CMK (cell line): ENCODE measurements around the gene MRPS10.
"Not testable (repeated sequence)": the region's sequence is repeated elsewhere in the genome, so short reads cannot be mapped to it uniquely, and the experiment has no call there.

Experiments
- DNase-seq: peaks from one replicate; pipeline ENCODE4 v3.0.0-alpha.2; 2010; ENCODE audit warnings: low read depth

The MRPS10 gene

GRCh38 chr6:42237857-42238256 lies 20.2 kb upstream of the MRPS10 start:
- no peak for DNase-seq

GRCh38 chr6:42236682-42237473 lies 19.2 kb upstream of the MRPS10 start:
- no peak for DNase-seq

- no peak for DNase-seq
Measured at GRCh38 chr6:42236030-42236429, 18.4 kb upstream of the MRPS10 start.

- DNase-seq = no peak
Measured at GRCh38 chr6:42232035-42232434, 14.4 kb upstream of the MRPS10 start.

- DNase-seq = no peak
Measured at GRCh38 chr6:42230345-42231321, 13.0 kb upstream of the MRPS10 start.

DNA sequence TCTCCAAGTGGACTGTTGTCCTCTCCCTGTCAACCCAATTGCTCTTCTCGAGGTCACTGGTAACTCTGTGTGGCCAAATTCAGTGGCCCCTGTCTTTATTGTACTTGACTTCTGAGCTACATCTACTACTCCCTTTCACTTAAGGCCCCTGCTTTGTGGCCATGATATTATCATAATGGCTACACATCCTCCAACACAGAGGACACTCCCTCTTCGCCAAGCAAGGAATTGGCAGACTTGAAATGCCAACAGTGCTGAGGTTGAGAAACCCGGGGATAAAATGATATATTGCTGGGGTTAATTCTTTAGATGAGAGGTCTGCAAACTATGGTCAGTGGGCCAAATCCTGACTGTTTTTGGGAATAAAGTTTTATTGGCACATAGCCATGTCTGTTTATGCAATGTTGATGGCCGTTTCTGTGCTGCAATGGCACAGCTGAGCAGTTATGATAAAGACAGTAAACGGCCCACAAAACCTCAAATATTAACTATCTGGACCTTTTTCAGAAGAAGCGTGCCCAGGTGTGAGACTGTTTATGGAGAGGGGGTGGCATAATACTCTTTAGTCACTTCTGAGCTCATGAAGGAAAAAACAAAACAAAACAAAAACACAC lies 12.0 kb upstream of the MRPS10 start:
- DNase-seq = no peak

DNA sequence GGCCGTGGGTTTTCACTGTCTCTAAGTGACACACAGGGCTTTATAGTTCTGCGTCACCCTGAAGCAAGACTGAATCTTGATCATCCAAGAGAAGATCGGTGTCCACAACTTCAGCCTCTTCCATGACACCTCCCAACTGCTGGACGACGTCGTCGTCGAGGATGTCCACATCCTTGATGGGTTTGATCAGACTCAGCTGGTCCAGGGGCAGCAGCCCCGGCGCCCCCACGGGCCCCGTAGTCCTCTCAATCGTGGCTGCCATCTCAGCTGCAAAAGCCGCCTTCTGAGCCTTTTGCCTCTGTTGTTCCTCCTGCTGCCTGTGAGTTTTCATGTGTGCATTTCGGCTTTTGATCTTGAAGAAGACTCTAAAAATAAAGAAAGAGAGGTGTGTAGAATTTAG lies 10.6 kb upstream of the MRPS10 start:
- DNase-seq = no peak

DNA sequence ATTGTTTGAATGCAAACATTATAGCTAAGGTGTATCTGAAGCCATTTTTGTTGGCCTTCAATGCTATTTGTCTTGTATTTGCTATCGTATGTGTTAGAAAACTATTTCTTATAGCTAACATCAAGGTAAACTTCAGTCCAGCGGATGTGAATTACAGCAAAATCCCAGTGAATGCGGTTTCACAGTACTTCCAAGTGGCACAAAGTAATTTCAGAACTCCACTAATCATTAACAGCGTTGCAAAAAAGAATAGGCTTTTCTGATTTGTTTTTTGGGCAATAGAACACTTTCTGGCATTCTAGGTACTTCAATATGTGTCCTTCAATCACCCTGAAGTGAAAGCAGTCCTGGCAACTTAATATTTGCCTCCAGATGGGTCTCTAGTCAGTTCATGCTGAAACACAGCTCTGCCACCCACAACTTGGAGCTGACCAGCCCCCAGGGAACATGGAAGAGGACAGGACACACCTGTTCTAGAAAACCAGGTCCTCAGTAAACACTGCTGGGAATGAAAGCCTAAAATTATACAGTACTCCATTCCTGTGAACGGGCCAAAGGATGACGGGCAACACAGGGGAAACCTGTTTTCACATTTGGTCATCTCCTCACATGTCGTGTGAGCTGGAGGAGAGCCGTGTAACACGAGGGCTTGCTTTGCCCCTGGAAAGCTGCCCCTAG lies 9.7 kb upstream of the MRPS10 start:
- DNase-seq = no peak

DNA sequence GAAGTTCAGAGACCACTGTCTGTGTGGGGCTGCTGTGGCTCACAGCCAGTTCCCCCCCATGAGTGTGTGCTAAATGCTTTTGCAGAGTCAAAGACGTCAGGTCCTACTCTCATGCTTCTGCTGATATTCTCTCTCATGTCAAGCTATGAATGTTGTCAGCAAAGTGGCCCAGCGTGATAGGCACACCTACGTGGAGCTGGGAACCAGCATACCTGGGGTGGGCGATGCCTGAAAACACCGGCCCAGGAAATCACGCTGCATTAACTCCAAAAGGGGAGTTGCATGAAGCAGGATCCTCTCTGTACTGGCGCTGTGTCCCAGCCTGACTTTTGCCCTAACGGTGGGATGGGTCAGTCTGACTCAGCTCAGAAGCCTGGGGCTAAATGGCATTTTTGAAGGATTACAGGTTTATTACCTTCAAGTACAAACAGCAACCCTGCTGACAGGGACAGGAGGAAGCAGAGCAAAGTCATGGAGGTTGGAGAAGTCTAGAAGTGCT lies 9.0 kb upstream of the MRPS10 start:
- no peak for DNase-seq

DNA sequence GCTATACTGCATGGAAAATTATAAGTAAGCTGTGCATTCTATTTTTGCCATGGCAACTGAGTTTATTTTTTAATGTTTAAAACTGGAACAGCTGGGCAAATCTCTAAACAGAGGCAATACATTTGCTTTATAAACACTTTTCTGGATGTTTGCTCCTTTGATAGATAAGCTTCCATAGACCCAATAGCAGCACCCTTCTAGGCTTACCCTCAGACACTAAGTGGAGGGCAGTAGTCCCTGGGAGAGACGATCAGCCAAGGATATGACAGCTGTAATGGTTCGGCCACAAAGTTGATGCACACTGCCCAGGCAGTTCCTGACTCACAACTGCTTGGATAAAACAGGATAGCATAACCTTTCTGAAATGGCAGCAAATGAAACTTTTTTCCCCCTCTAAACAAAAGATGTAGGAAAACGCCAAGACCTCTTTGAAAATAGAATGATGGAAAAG lies 8.5 kb upstream of the MRPS10 start:
- DNase-seq = no peak

- no peak for DNase-seq
Measured at GRCh38 chr6:42225419-42225818, 7.8 kb upstream of the MRPS10 start.

- DNase-seq = no peak
Measured at GRCh38 chr6:42225029-42225339, 7.3 kb upstream of the MRPS10 start.

DNA sequence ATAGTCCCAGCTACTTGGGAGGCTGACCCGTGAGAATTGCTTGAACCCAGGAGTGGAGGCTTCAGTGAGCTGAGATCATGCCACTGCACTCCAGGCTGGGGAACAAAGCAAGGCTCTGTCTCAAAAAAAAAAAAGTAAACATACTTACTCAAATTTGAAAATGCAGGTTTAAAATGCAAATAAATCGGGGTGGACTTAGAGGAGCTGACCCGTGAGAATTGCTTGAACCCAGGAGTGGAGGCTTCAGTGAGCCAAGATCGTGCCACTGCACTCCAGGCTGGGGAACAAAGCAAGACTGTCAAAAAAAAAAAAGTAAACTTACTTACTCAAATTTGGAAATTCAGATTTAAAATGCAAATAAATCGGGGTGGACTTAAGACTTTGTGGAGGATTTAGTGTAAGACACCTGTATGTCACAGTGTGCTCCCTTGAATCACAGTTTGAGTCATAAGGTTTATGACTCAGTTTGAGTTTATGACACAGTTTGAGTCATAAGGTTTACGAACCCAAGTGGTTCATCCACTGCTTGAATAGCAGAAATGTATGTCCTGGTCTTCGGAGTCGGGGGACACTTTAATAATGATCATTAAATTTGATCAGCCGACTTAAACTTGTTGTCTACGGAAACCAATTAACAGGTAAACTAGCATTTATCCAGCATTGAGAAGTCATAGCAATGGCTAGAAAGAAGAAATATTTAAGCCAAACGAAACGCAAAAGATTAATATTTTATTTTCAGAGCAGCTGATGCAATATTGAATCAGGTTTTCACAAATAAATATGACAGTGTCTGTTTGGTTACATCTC lies 6.8 kb upstream of the MRPS10 start:
- DNase-seq = no peak

DNA sequence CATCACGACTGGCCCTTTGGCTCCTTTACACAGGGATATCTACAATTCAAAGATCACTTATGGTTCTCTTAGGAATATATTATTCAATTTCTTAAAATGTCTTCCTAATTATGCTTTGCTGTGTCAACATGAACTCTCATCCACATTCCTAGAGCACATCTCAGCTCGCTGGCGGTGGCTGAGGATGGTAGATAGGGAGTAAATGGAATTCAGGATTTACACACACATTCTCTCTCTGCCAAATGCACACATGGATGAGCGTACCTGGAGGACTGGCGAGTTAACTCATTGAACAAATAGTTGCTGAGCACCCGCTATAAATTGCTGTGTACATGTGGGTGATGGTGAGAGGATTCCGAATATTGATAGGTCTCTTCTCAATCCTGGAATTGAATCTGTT lies 4.8 kb upstream of the MRPS10 start:
- no peak for DNase-seq

DNA sequence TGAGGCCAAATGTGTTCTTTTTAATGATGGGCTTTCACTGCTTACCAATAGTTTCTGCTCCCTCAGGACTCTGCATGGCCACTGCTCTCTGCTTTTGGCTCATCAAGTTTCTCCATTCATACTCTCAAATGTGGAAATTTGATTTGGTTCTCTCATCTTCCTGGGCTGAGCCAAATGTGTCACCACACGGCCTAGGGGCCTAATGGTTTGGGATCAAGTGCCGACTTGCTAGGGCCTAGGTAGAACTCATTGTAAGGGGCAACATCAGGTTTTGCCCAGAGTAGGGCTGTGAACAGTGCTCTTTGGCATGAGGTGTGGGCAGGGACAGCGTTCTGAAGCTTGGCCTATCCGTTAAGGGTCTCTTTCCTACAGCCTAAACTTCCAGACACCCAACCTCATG lies 3.9 kb upstream of the MRPS10 start:
- DNase-seq = no peak

DNA sequence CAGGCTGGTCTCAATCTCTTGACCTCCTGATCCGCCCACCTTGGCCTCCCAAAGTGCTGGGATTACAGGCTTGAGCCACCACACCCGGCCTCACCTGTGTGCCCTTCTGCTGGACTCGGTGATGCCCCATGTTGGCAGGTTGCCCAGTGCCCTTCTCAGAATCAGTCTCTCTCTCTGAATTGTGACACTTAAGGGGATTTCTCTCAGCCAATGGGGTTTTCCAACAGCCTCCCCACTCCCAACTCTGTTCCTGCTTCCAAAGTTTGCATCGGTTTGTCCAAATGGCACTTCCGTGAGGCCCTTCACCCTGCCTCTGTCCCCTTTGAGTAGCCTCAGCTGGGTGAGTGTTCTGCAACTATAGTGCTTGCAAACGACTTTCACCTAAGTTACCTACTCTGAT lies 3.1 kb upstream of the MRPS10 start:
- no peak for DNase-seq

DNA sequence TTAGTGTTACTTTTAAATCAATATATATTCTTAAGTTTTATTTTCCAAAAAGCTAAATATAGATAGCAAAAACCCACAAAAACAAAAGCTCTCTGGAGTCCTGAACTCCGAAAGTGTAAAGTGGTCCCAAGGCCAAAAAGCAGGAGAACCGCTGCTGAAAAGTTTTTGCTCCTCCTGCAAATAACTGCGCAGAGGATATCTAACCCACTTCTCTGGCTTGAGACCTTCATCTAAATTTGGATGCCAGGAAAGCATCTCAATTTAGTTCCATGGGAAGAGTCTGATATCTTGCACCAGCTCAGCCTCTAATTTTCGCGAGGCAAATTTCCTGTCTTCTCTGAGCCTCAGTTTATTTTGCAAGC lies 523 bp downstream of the MRPS10 start:
- DNase-seq = no peak

- not testable (repeated sequence) for DNase-seq
Measured at GRCh38 chr6:42216495-42216894, 1.2 kb downstream of the MRPS10 start.

- DNase-seq = no peak
Measured at GRCh38 chr6:42212442-42212841, 5.2 kb downstream of the MRPS10 start.

- DNase-seq = no peak
Measured at GRCh38 chr6:42211726-42212125, 5.9 kb downstream of the MRPS10 start.

GRCh38 chr6:42210551-42210950 lies 7.1 kb downstream of the MRPS10 start:
- no peak for DNase-seq
